H1 (cell line): Measurements from ENCODE around the gene NOSIP. TPM values are rescaled to one million over a fixed set of nuclear protein-coding genes. Genes with fewer than 3 reads are reported as not detected.

Source experiments
- CBX5 ChIP-seq: fragments of 300-800, 300-1000 bp; sonication (generic); IDR thresholded peaks from 2 replicates; pipeline ENCODE4 v1.7.1; 2016; ENCODE audit warnings: antibody characterized with exemption, low read length, low read depth
- FOSL1 ChIP-seq: IDR thresholded peaks from 2 replicates; pipeline ENCODE4 v1.6.1; 2011; ENCODE audit warnings: mild to moderate bottlenecking, low read depth, low read length, moderate library complexity; ENCODE audit not compliant: insufficient read depth
- GABPA ChIP-seq: IDR thresholded peaks from 2 replicates; pipeline ENCODE4 v1.6.1; 2011; ENCODE audit warnings: mild to moderate bottlenecking, low read length, moderate library complexity, borderline replicate concordance; ENCODE audit not compliant: insufficient read depth
- NRF1 ChIP-seq: IDR thresholded peaks from 2 replicates; pipeline ENCODE4 v1.6.1; 2011; ENCODE audit warnings: mild to moderate bottlenecking, low read depth, low read length, improper control_type of control experiment
- RBBP5 ChIP-seq: IDR thresholded peaks from 2 replicates; pipeline ENCODE4 v1.7.1; 2012; ENCODE audit warnings: low read depth, mild to moderate bottlenecking, inconsistent platforms, low read length, moderate library complexity, borderline replicate concordance
- RXRA ChIP-seq: IDR thresholded peaks from 2 replicates; pipeline ENCODE4 v1.6.1; 2011; ENCODE audit warnings: low read depth, mild to moderate bottlenecking, low read length, moderate library complexity; ENCODE audit not compliant: insufficient read depth
- SP4 ChIP-seq: IDR thresholded peaks from 2 replicates; pipeline ENCODE4 v1.6.1; 2012; ENCODE audit warnings: low read length, inconsistent platforms
- TBP ChIP-seq: IDR thresholded peaks from 2 replicates; pipeline ENCODE4 v1.6.1; 2011; ENCODE audit warnings: low read depth, low read length, improper control_type of control experiment
- TCF12 ChIP-seq: IDR thresholded peaks from 2 replicates; pipeline ENCODE4 v1.6.1; 2011; ENCODE audit warnings: low read depth, mild to moderate bottlenecking, low read length
- polyA plus RNA-seq, 7 experiments: library from polyadenylated mRNA; depleted of rRNA in 3 of 7; stranded (reverse) in 5 of 7; unstranded in 2 of 7; fragments of >200 nt in 5 of 7; fragments of 200-250 nt in 2 of 7; gene quantifications; 1 replicate in 5 of 7; 2 replicates in 1 of 7; 4 replicates in 1 of 7; pipeline versions ENCODE4 v1.2.1 to v1.2.3, GENCODE V29; 2011 to 2013; ENCODE audit warnings: missing spikeins in 2 of 7, mixed read lengths in 2 of 7
- total RNA-seq: library from RNA; stranded (reverse); fragmentation: NEBNext Ultra II Directional; extraction: Animal tissue kit (Norgen Biotek cat#: 25700); gene quantifications from 2 replicates; pipeline ENCODE4 v1.2.1, GENCODE V29; 2021
- TF ChIP-seq, protein P1 (sequence below): fragments of 300-600 bp; sonication (generic); IDR thresholded peaks from 2 replicates; pipeline ENCODE4 v1.7.1; 2012; ENCODE audit warnings: low read length, moderate library complexity, mild to moderate bottlenecking, inconsistent platforms; ENCODE audit not compliant: insufficient replicate concordance

Gene NOSIP
- total and polyA plus RNA-seq, 2 of the 8 experiments (the other 6 are each of a cell fraction or from before 2014, with no cell fraction given): 85.1 to 192 TPM

GRCh38 chr19:49594157-49594992 lies 14.0 kb upstream of the NOSIP start (continued):
- TF ChIP-seq, protein P1, sequence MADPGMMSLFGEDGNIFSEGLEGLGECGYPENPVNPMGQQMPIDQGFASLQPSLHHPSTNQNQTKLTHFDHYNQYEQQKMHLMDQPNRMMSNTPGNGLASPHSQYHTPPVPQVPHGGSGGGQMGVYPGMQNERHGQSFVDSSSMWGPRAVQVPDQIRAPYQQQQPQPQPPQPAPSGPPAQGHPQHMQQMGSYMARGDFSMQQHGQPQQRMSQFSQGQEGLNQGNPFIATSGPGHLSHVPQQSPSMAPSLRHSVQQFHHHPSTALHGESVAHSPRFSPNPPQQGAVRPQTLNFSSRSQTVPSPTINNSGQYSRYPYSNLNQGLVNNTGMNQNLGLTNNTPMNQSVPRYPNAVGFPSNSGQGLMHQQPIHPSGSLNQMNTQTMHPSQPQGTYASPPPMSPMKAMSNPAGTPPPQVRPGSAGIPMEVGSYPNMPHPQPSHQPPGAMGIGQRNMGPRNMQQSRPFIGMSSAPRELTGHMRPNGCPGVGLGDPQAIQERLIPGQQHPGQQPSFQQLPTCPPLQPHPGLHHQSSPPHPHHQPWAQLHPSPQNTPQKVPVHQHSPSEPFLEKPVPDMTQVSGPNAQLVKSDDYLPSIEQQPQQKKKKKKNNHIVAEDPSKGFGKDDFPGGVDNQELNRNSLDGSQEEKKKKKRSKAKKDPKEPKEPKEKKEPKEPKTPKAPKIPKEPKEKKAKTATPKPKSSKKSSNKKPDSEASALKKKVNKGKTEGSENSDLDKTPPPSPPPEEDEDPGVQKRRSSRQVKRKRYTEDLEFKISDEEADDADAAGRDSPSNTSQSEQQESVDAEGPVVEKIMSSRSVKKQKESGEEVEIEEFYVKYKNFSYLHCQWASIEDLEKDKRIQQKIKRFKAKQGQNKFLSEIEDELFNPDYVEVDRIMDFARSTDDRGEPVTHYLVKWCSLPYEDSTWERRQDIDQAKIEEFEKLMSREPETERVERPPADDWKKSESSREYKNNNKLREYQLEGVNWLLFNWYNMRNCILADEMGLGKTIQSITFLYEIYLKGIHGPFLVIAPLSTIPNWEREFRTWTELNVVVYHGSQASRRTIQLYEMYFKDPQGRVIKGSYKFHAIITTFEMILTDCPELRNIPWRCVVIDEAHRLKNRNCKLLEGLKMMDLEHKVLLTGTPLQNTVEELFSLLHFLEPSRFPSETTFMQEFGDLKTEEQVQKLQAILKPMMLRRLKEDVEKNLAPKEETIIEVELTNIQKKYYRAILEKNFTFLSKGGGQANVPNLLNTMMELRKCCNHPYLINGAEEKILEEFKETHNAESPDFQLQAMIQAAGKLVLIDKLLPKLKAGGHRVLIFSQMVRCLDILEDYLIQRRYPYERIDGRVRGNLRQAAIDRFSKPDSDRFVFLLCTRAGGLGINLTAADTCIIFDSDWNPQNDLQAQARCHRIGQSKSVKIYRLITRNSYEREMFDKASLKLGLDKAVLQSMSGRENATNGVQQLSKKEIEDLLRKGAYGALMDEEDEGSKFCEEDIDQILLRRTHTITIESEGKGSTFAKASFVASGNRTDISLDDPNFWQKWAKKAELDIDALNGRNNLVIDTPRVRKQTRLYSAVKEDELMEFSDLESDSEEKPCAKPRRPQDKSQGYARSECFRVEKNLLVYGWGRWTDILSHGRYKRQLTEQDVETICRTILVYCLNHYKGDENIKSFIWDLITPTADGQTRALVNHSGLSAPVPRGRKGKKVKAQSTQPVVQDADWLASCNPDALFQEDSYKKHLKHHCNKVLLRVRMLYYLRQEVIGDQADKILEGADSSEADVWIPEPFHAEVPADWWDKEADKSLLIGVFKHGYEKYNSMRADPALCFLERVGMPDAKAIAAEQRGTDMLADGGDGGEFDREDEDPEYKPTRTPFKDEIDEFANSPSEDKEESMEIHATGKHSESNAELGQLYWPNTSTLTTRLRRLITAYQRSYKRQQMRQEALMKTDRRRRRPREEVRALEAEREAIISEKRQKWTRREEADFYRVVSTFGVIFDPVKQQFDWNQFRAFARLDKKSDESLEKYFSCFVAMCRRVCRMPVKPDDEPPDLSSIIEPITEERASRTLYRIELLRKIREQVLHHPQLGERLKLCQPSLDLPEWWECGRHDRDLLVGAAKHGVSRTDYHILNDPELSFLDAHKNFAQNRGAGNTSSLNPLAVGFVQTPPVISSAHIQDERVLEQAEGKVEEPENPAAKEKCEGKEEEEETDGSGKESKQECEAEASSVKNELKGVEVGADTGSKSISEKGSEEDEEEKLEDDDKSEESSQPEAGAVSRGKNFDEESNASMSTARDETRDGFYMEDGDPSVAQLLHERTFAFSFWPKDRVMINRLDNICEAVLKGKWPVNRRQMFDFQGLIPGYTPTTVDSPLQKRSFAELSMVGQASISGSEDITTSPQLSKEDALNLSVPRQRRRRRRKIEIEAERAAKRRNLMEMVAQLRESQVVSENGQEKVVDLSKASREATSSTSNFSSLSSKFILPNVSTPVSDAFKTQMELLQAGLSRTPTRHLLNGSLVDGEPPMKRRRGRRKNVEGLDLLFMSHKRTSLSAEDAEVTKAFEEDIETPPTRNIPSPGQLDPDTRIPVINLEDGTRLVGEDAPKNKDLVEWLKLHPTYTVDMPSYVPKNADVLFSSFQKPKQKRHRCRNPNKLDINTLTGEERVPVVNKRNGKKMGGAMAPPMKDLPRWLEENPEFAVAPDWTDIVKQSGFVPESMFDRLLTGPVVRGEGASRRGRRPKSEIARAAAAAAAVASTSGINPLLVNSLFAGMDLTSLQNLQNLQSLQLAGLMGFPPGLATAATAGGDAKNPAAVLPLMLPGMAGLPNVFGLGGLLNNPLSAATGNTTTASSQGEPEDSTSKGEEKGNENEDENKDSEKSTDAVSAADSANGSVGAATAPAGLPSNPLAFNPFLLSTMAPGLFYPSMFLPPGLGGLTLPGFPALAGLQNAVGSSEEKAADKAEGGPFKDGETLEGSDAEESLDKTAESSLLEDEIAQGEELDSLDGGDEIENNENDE: no peak
- no peak for TF ChIP-seq NRF1
- no peak for TF ChIP-seq RXRA
- TF ChIP-seq GABPA: no peak
- TF ChIP-seq TCF12: no peak
- TF ChIP-seq SP4: no peak
- no peak for TF ChIP-seq TBP
- no peak for TF ChIP-seq CBX5
- TF ChIP-seq FOSL1: no peak
- TF ChIP-seq RBBP5: no peak
